ENCODE data around the gene KIF17.

The KIF17 gene

DNA sequence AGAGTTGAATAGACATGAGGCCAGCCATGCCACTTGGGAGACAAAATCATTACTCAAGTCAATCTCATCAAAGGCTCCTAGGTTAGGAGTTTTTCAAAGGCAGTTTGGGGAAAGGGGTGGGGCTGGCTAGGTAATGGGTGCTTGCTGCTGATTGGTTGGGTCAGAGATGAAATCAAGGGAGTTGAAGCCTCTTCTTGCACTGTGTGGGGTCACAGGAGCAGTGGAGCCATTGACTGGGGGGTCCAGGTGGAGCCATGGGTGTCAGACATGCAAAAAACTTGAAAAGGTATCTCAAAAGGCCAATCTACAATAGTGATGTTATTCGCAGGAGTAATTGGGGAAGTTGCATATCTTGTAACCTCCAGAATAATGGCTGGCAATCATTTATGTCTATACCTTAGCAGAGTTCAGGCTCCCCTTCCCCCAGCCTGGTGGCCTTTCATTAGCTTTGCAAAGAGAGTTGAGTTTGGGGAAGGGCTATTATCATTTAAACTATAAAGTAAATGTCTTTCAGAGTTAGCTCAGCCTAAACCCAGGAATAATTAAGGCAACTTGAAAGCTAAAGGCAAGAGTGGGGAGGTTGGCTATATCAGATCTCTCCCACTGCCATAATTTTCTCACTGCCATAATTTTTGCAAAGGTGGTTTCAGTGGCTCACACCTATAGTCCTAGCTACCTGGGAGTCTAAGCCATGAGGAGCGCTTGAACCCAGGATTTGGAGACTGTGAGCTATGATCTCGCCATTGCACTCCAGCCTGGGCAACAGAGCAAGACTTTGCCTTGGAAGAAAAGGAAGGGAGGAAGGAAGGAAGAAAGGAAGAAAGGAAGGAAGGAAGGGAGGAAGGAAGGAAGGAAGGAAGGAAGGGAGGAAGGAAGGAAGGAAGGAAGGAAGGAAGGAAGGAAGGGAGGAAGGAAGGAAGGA lies 92.4 kb downstream of the KIF17 start:
- DNase-seq (ENCODE audit: low spot score): no peak

DNA sequence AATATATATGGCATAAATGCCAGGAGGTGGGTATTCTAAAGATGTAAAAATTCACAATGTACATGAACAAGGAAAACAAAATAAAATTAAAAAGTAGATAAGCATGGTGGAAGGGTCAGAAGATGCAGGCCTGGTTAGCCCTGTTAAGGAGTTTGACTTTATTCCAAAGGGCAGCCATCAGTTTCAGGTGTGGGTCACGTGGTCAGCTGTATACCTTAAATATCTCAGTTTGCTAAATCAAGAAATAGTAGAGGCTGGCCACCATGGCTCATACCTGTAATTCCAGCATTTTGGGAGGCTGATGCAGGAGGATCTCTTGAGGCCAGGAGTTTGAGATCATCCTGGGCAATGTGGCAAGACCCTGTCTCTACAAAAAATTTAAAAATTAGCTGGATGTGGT lies 93.1 kb downstream of the KIF17 start:
- no peak for DNase-seq (ENCODE audit: low spot score)

DNA sequence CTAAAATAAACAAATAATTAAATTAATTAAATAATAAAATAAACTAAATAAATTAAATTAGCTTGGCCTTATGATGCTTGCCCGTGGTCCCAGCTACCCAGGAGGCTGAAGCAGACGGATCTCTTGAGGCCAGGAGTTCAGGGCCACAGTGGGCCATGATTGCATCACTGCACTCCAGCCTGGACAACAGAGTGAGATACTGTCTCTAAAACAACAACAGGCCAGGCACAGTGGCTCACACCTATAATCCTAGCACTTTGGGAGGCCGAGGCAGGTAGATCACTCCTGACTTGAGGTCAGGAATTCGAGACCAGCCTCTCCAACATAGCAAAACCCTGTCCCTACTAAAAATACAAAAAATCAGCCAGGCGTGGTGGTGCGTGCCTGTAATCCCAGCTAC lies 96.8 kb downstream of the KIF17 start:
- DNase-seq (ENCODE audit: low spot score): no peak

DNA sequence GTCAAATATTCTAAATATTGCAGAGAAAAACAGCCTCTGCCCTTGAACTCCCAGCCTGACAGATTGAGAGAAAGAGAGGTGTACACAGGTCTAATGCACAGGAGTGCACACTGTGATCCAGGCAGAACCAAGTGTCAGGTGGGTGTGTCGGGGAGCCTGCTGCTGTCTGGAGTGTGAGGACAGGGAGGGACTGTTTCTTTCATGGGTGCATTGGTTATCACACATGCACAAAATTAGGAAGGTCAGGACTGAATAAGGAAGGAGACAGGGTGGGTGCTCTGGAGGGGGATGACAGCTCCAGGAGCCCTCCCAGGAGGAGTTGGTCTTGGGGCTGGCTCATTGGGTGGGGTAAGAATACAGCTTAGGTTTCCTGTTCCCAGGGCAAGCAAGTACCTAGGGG lies 97.8 kb downstream of the KIF17 start:
- DNase-seq (ENCODE audit: low spot score): no peak

DNA sequence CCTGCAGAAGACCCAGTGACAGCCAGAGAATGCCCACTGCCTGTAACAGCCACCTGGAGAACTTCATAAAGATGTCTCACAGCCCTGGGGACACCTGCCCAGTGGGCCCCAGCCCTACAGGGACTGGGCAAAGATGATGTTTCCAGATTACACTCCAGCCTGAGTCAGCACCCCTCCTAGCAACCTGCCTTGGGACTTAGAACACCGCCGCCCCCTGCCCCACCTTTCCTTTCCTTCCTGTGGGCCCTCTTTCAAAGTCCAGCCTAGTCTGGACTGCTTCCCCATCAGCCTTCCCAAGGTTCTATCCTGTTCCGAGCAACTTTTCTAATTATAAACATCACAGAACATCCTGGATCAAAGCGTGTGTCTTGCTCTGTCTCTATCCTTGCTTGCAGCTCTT lies 99.3 kb downstream of the KIF17 start:
- no peak for DNase-seq (ENCODE audit: low spot score)

DNA sequence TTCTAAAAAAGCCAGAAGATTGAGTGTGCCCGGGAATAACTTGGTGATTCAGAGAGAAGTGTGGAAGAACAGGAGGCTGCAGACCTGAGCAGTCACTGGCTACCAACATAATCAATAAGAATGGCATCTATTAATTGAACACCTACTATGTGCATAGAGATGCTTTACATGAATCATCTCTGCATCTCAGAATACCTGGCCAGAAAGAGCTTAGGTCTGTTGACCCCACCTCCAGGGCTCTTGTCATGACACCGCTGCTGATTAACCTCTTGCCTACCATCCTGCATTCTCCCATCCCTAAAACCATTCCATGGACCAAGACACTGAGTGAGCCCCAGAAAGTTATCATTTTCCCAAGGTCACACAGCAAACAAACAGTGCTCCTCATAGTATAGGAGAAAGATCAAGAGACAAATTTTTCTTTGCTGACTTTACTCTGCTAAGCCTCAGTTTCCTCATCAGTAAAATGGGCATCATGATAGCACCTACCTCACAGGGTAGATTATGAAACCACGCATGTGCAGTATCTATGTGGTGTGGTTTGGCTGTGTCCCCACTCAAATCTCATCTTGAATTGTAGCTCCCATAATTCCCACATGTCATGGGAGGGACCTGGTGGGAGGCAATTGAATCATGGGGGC lies 100.8 kb downstream of the KIF17 start:
- no peak for DNase-seq (ENCODE audit: low spot score)

DNA sequence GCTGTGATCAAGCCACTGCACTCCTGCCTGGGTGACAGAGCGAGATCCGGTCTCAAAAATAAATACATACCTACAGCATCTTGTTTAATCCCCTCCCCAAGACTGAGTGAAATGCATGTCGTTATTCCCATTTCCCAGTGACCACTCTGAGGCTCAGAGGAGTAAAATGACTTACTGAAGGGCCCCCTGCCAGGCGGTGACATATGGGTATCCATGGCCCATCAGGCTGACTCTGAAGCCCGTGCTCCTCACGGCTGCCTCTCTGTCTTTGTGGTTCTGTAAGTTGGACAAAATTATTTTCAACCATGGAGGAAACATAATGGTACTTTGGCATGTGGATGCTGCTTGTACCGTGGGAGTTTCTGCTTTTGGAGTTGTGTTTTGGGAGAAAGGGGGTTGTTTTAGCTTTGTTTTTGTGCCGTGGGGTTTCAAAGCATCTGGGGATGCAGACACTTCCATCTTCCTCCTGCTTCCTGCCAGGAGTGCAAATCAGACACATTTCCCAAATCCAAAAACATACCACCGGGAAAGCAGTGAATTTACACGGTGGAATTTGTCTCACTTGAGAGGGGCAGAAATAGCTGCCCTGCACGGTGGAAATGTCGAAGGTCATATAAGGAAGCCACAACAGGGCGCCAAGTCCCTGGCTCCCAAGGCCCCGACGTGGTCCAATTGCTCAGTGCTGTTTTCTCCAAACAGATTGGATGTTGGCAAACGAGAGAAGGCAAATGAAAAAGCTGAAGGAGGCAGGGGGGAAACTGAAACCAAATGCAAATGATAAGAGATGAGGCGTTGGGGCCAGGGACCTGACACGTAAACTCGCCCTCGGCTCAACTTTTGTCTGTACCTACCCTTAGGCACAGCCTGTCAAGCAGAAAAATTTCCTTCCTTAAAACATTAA lies 101.6 kb downstream of the KIF17 start:
- DNase-seq (ENCODE audit: low spot score): peak; percentile 44

DNA sequence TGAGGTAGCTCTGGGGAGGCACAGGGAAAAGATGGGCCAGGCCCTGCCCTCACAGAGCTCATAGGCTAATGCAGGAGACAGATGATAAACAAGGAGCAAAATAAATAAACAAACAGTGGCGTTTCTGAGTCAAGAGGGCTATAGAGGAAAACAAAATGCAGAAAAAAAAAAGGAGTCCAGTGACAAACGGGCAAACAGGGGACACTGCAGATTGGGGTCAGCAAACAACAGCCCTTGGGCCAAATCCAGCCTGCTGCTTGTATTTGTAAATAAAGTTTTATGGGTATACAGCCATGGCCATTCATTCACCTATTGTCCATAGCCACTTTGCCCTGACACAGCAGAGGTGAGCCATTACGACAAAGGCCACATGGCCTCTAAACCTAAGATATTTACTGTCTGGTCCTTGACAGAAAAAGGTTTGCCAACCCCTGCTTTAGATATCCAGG lies 103.7 kb downstream of the KIF17 start:
- no peak for DNase-seq (ENCODE audit: low spot score)
